ENCODE data around the gene MPL. TPM values are rescaled to one million over a fixed set of nuclear protein-coding genes. Genes with fewer than 3 reads are reported as not detected.

Gene MPL
- total and polyA plus RNA-seq, 2 of the 13 experiments (the other 11 are each of a cell fraction or from before 2014, with no cell fraction given): not detected

GRCh38 chr1:43367904-43368645 lies 30.5 kb downstream of the MPL start, which contains the start of gene ELOVL1 (continued):
- no peak for TF ChIP-seq SNAPC4 (CRISPR knock-in tag; IDR thresholded peaks at IDR 0.05)
- TF ChIP-seq KLF16 (CRISPR knock-in tag; IDR thresholded peaks at IDR 0.05): peak in 1 of 2 experiments; percentile 88; a peak in 2 of 4 replicates
- 0 out of 2 replicates have a peak, but pooled peaks have one; percentile 50 for TF ChIP-seq BRCA1 (CRISPR knock-in tag; IDR thresholded peaks at IDR 0.05)
- no peak for TF ChIP-seq MLLT10 (CRISPR knock-in tag; IDR thresholded peaks at IDR 0.05)
- peak; percentile 90 for TF ChIP-seq SNAPC2 (CRISPR knock-in tag; IDR thresholded peaks at IDR 0.05)
- TF ChIP-seq NFE2L2 (IDR thresholded peaks at IDR 0.05; ENCODE audit: low read length): no peak
- no peak for TF ChIP-seq NFE2 (CRISPR knock-in tag; IDR thresholded peaks at IDR 0.05)
- TF ChIP-seq ZNF644 (CRISPR knock-in tag; IDR thresholded peaks at IDR 0.05; ENCODE audit: low read depth): no peak
- no peak for TF ChIP-seq ELF4 (CRISPR knock-in tag; IDR thresholded peaks at IDR 0.05; ENCODE audit: borderline replicate concordance)
- TF ChIP-seq ZNF335 (CRISPR knock-in tag; IDR thresholded peaks at IDR 0.05): peak; percentile 64; the same call in 1 of the 2 replicates
- peak; percentile 88; the same call in 1 of the 2 replicates for TF ChIP-seq IRX3 (CRISPR knock-in tag; IDR thresholded peaks at IDR 0.05; ENCODE audit: borderline replicate concordance, low read depth)
- peak; percentile 88; the same call in 1 of the 2 replicates for TF ChIP-seq ZNF703 (CRISPR knock-in tag; IDR thresholded peaks at IDR 0.05; ENCODE audit: borderline replicate concordance)
- TF ChIP-seq ZNF281 (CRISPR knock-in tag; IDR thresholded peaks at IDR 0.05; ENCODE audit: borderline replicate concordance): peak; percentile 70
- no peak for TF ChIP-seq TCF7 (IDR thresholded peaks at IDR 0.05; ENCODE audit: low read depth)
- peak; percentile 78; the same call in 1 of the 2 replicates for TF ChIP-seq ZNF672 (CRISPR knock-in tag; IDR thresholded peaks at IDR 0.05)
- no peak for TF ChIP-seq ZNF333 (CRISPR knock-in tag; IDR thresholded peaks at IDR 0.05; ENCODE audit: borderline replicate concordance)
- no peak; the same call in 1 of the 2 replicates for TF ChIP-seq ATF6 (CRISPR knock-in tag; conservative IDR thresholded peaks at IDR 0.05)
- TF ChIP-seq PHF20 (CRISPR knock-in tag; IDR thresholded peaks at IDR 0.05): peak; percentile 65

Data from HepG2 (cell line).